Ovary (tissue), 9 donors: ENCODE data around the gene WIPF3. TPM values are rescaled to one million over a fixed set of nuclear protein-coding genes. Genes with fewer than 3 reads are reported as not detected.

ENCODE experiments used
- DNase-seq, 5 donors: peaks; one replicate each; pipeline ENCODE4 v3.0.0-alpha.2; 2019 to 2020
- H3K27ac ChIP-seq, 2 donors: fragments of 200-600 bp; one replicate each; pipeline versions ENCODE4 v1.5.1 to v1.8.0; 2019 to 2022
- H3K27me3 ChIP-seq: fragments of 200-600 bp; one replicate; pipeline ENCODE4 v1.8.0; 2022
- H3K36me3 ChIP-seq: fragments of 200-600 bp; sonication (generic); one replicate; pipeline ENCODE4 v1.5.1; 2019
- H3K4me1 ChIP-seq: one replicate; pipeline ENCODE4 v1.8.1; 2013; ENCODE audit warnings: mild to moderate bottlenecking, moderate library complexity; ENCODE audit not compliant: insufficient read depth
- H3K4me3 ChIP-seq: fragments of 200-600 bp; sonication (generic); one replicate; pipeline ENCODE4 v1.5.1; 2017
- H3K9me3 ChIP-seq, 2 donors: fragments of 200-600 bp in 1 of 2; sonication (generic) in 1 of 2; one replicate each; pipeline versions ENCODE4 v1.5.1 to v1.8.1; 2013 to 2019; ENCODE audit warnings: mild to moderate bottlenecking in 1 of 2, moderate library complexity in 1 of 2
- EP300 ChIP-seq: sonication (generic); formaldehyde crosslinking; IDR thresholded peaks from one replicate; pipeline ENCODE4 v1.6.1; 2017; ENCODE audit warnings: antibody characterized with exemption
- POLR2A ChIP-seq: fragments of 450-650 bp; IDR thresholded peaks from one replicate; pipeline ENCODE4 v1.6.1; 2017; ENCODE audit warnings: antibody characterized with exemption, mild to moderate bottlenecking, moderate library complexity
- WGBS, 3 donors: extraction: QIAGEN DNeasy Blood & Tissue Kit in 1 of 3; methylation state at CpG; one replicate each; pipeline versions ENCODE4 v1.1.5 to v1.1.7; 2013 to 2017; 5-methylcytosine and 5-hydroxymethylcytosine counted together
- intact Hi-C, 4 donors: fragments of 100-400 bp; cut with DNase I; formaldehyde crosslinking; loops; one replicate each; pipeline versions ENCODE4 v1.11.0 to v1.15.1; 2022 to 2023
- polyA plus RNA-seq, 2 donors: library from polyadenylated mRNA; stranded (reverse); fragments of 200-250 nt in 1 of 2; fragments of 350-450 nt in 1 of 2; fragmentation: Illumina TruSeq in 1 of 2; extraction: RNeasy Lipid Tissue Mini Kit (QIAGEN cat#74804) in 1 of 2; gene quantifications; one replicate each; pipeline ENCODE4 v1.2.3, GENCODE V29; 2013 to 2014
- total RNA-seq, 7 donors: library from RNA; depleted of rRNA in 2 of 7; stranded (reverse); fragments of >200 nt in 2 of 7; fragmentation: NEBNext Ultra II Directional in 3 of 7; extraction: Animal tissue kit (Norgen Biotek cat#: 25700) in 3 of 7; gene quantifications; one replicate each; pipeline versions ENCODE4 v1.1.0 to v1.2.4, GENCODE V29; 2016 to 2023
- TF ChIP-seq, protein P1 (sequence below), 3 donors: fragments of 450-650 bp in 2 of 3; fragments of 200-600 bp in 1 of 3; IDR thresholded peaks; one replicate each; pipeline versions ENCODE4 v1.5.1 to v1.8.0; 2016 to 2022; ENCODE audit warnings: antibody characterized with exemption in 3 of 3, mild to moderate bottlenecking in 1 of 3
- donor health status: DM: no; HTN: no; CAD: no; lungs with moderate emphysema.
- donor health status: DM: no; HTN: no; CAD: no.
- donor health status: Bipolar disorder and iron deficiency.
- donor health status: DM: yes; HTN: yes; CAD: no.
- donor health status: DM: no; HTN: no; CAD: no.
- donor health status: DM: yes; HTN: yes; CAD: no.

Gene WIPF3
- total and polyA plus RNA-seq, 9 donors, result 15.3 to 122 (median 53.3) TPM

DNA sequence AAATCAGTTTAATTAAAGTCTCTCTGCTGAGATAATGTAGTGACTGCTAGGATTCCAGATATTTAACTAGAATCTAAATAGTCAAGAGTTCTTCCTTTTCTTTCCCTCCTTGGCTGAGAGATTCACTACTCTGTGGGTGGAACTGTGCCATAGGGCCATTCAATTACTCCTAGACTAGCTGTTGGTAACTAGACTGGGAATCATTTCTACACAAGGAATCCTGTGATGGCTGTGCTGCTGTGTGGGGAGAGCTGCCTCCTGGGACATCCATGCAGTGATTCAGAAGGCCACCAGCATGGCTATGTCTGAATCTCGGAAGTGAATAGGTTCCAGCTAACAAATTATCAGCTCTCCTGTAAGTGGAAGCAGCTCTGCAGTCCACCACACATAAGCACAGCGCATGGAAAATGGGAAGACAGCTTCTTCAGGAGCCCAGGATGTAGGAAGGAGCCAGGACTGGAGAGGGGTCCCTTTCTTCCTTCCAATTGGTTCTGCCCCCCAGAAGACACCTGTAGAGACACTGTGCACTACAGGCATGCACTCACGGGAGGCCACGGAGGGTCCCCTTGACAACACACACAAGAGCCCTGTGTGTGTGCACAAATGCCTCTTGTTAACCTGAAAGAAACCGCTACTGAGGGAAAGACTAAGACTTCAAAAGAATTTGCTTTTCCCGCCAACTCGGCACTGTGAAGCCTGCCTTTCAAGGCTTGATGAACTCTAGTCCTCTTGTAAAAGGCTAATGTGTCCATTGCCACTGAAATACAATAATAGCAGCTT lies 116.8 kb downstream of the WIPF3 start:
- TF ChIP-seq, protein P1, sequence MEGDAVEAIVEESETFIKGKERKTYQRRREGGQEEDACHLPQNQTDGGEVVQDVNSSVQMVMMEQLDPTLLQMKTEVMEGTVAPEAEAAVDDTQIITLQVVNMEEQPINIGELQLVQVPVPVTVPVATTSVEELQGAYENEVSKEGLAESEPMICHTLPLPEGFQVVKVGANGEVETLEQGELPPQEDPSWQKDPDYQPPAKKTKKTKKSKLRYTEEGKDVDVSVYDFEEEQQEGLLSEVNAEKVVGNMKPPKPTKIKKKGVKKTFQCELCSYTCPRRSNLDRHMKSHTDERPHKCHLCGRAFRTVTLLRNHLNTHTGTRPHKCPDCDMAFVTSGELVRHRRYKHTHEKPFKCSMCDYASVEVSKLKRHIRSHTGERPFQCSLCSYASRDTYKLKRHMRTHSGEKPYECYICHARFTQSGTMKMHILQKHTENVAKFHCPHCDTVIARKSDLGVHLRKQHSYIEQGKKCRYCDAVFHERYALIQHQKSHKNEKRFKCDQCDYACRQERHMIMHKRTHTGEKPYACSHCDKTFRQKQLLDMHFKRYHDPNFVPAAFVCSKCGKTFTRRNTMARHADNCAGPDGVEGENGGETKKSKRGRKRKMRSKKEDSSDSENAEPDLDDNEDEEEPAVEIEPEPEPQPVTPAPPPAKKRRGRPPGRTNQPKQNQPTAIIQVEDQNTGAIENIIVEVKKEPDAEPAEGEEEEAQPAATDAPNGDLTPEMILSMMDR (IDR thresholded peaks at IDR 0.05), result no peak
- TF ChIP-seq POLR2A (no peak), EP300 (no peak)
- no peak overlapping the region for H3K4me3 ChIP-seq
- WGBS, 3 donors, result 61 to 91% (median 84%) methylated on average over 7 of the region's 7 CpGs
- H3K9me3 ChIP-seq, result no peaks in the 10 kb centered on the region
- H3K27me3 ChIP-seq, result no peaks in the 10 kb centered on the region
- no peak for DNase-seq
- no peaks in the 10 kb centered on the region for H3K36me3 ChIP-seq
- no peaks in the 10 kb centered on the region for H3K4me1 ChIP-seq
- intact Hi-C loops, result loop anchor here in 3 of 4 donors (5.0 to 10.0 kb wide), 4 partner anchors 111 to 171 kb away; no protein-coding TSS in a partner anchor
- no peak overlapping the region for H3K27ac ChIP-seq

DNA sequence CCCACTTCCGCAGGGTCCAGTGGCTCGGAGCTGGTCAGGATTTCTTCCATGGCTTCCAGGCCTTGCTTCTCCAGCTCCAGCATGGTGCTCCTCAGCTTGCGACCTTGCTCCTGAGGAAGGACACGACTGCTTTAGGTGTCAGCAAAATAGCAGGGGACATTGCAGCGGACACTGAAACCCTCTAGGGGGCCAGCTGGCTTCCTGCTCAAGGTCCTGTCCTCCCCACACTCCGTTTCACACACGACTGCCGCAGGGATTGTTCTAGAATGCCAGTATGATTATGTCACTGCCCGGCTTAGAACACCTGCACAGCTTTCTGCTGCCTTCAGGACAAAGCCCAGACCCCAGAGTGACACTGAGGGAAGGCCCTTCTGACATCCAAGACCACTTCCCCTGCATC lies 117.7 kb downstream of the WIPF3 start:
- Histone ChIP-seq H3K36me3 (no peaks in the 10 kb centered on the region), H3K27ac (no peak overlapping the region), H3K9me3 (no peaks in the 10 kb centered on the region), H3K4me3 (no peak overlapping the region), H3K27me3 (no peaks in the 10 kb centered on the region), H3K4me1 (no peaks in the 10 kb centered on the region)
- intact Hi-C loops, result loop anchor here in 3 of 4 donors (5.0 to 10.0 kb wide), 4 partner anchors 112 to 172 kb away; no protein-coding TSS in a partner anchor
- no peak for DNase-seq
- TF ChIP-seq, protein P1 (IDR thresholded peaks at IDR 0.05), result no peak
- no peak for TF ChIP-seq EP300
- TF ChIP-seq POLR2A, result no peak
- WGBS, 3 donors, result 75 to 81% (median 76%) methylated on average over 9 of the region's 9 CpGs

- no peaks in the 10 kb centered on the region for H3K36me3 ChIP-seq
- H3K9me3 ChIP-seq, result no peaks in the 10 kb centered on the region
- DNase-seq, result no peak
- H3K4me3 ChIP-seq, result no peak overlapping the region
- no peaks in the 10 kb centered on the region for H3K4me1 ChIP-seq
- TF ChIP-seq EP300, result no peak
- TF ChIP-seq, protein P1 (IDR thresholded peaks at IDR 0.05), result no peak
- TF ChIP-seq POLR2A, result no peak
- no peak overlapping the region for H3K27ac ChIP-seq
- intact Hi-C loops, result loop anchor here in 3 of 4 donors (5.0 to 10.0 kb wide), 4 partner anchors 112 to 172 kb away; no protein-coding TSS in a partner anchor
- H3K27me3 ChIP-seq, result no peaks in the 10 kb centered on the region
- 89 to 95% (median 94%) methylated on average over 2 of the region's 2 CpGs for WGBS, 3 donors
These were observed 118.4 kb downstream of the WIPF3 start for GRCh38 chr7:29924684-29925083.

- H3K36me3 ChIP-seq, result no peaks in the 10 kb centered on the region
- 93 to 95% (median 94%) methylated on average over 15 of the region's 15 CpGs for WGBS, 3 donors
- H3K27ac ChIP-seq, result no peak overlapping the region
- intact Hi-C loops, result loop anchor here in 1 of 4 donors (10.0 kb wide), 1 partner anchor 171 kb away; no protein-coding TSS in a partner anchor
- H3K27me3 ChIP-seq, result no peaks in the 10 kb centered on the region
- no peaks in the 10 kb centered on the region for H3K9me3 ChIP-seq
- H3K4me3 ChIP-seq, result no peak overlapping the region
- DNase-seq, result no peak
- H3K4me1 ChIP-seq, result no peaks in the 10 kb centered on the region
- no peak for TF ChIP-seq POLR2A
- no peak for TF ChIP-seq EP300
- TF ChIP-seq, protein P1 (IDR thresholded peaks at IDR 0.05), result no peak
These were observed 119.9 kb downstream of the WIPF3 start for GRCh38 chr7:29926216-29926615.
